Naive thymus-derived CD4-positive, alpha-beta T cell (primary cell): Measurements from ENCODE around the gene ZNF318. TPM values are rescaled to one million over a fixed set of nuclear protein-coding genes. Genes with fewer than 3 reads are reported as not detected.
A peak's percentile ranks its signal among the peaks of the same experiment; 100 is the strongest.
"Not testable (repeated sequence)": the region's sequence is repeated elsewhere in the genome, so short reads cannot be mapped to it uniquely, and the experiment has no call there.

Experiments used
- ATAC-seq: fragments of 150-1000 bp; cut with Tn5 transposase; 2 replicates; pipeline ENCODE4 v1.10.0; 2021; ENCODE audit warnings: mild to moderate bottlenecking, moderate library complexity
- CTCF ChIA-PET: fragments of 350-600 bp; sonication (Branson Sonifier 250); formaldehyde crosslinking; loops from one replicate; lab custom pipeline; 2021; ENCODE audit warnings: antibody characterized with exemption; lab: Charles Lee
- POLR2A ChIA-PET: fragments of 350-600 bp; sonication (Branson Sonifier 250); formaldehyde crosslinking; loops from one replicate; lab custom pipeline; 2021; ENCODE audit warnings: antibody characterized with exemption, inconsistent platforms; lab: Charles Lee
- DNase-seq, 9 donors: peaks; one replicate each; pipeline versions ENCODE4 v3.0.0 to v3.0.0-alpha.2; 2020 to 2022; ENCODE audit warnings: mixed read lengths in 1 of 9
- H3K27ac ChIP-seq: one replicate; pipeline ENCODE4 v1.7.0; 2013; ENCODE audit warnings: mild to moderate bottlenecking, low read depth, low read length, moderate library complexity
- H3K27me3 ChIP-seq, 2 donors: one replicate each; pipeline ENCODE4 v1.7.0; 2013; ENCODE audit warnings: low read length in 2 of 2, mild to moderate bottlenecking in 2 of 2, moderate library complexity in 2 of 2; ENCODE audit not compliant: control insufficient read depth in 2 of 2, insufficient read depth in 2 of 2
- H3K36me3 ChIP-seq, 3 experiments: 1 replicate in 2 of 3; 2 replicates in 1 of 3; pipeline ENCODE4 v1.7.0; 2013; ENCODE audit warnings: low read length in 3 of 3, mild to moderate bottlenecking in 3 of 3, moderate library complexity in 1 of 3; ENCODE audit not compliant: insufficient read depth in 3 of 3, control insufficient read depth in 2 of 3
- H3K4me1 ChIP-seq, 2 donors: one replicate each; pipeline ENCODE4 v1.7.0; 2013; ENCODE audit warnings: low read length in 2 of 2, mild to moderate bottlenecking in 2 of 2, moderate library complexity in 1 of 2; ENCODE audit not compliant: control insufficient read depth in 2 of 2, insufficient read depth in 2 of 2
- H3K4me3 ChIP-seq: 2 replicates; pipeline ENCODE4 v1.7.0; 2013; ENCODE audit warnings: mild to moderate bottlenecking, low read length
- H3K9me3 ChIP-seq, 3 experiments: 1 replicate in 2 of 3; 2 replicates in 1 of 3; pipeline ENCODE4 v1.7.0; 2013; ENCODE audit warnings: low read length in 3 of 3; ENCODE audit not compliant: control insufficient read depth in 2 of 3
- H3K27ac Mint-ChIP-seq, 9 donors: one replicate each; pipeline ENCODE4 v1.8.0; 2020 to 2022; ENCODE audit warnings: mixed read lengths in 9 of 9, mild to moderate bottlenecking in 8 of 9, moderate library complexity in 5 of 9, inconsistent platforms in 2 of 9
- H3K27me3 Mint-ChIP-seq, 5 donors: one replicate each; pipeline ENCODE4 v1.8.0; 2021 to 2022; ENCODE audit warnings: mixed read lengths in 5 of 5, mild to moderate bottlenecking in 1 of 5
- H3K36me3 Mint-ChIP-seq, 5 donors: one replicate each; pipeline ENCODE4 v1.8.0; 2020 to 2022; ENCODE audit warnings: mixed read lengths in 5 of 5, mild to moderate bottlenecking in 3 of 5, inconsistent platforms in 1 of 5
- H3K4me1 Mint-ChIP-seq, 7 donors: one replicate each; pipeline ENCODE4 v1.8.0; 2020 to 2022; ENCODE audit warnings: mixed read lengths in 7 of 7, mild to moderate bottlenecking in 3 of 7, inconsistent platforms in 1 of 7
- H3K4me3 Mint-ChIP-seq, 10 donors: one replicate each; pipeline ENCODE4 v1.8.0; 2020 to 2022; ENCODE audit warnings: mild to moderate bottlenecking in 10 of 10, mixed read lengths in 10 of 10, moderate library complexity in 6 of 10, inconsistent platforms in 2 of 10
- H3K9me3 Mint-ChIP-seq, 11 donors: one replicate each; pipeline ENCODE4 v1.8.0; 2020 to 2022; ENCODE audit warnings: mixed read lengths in 11 of 11, mild to moderate bottlenecking in 4 of 11, inconsistent platforms in 1 of 11, moderate library complexity in 1 of 11
- intact Hi-C, 2 donors: fragments of 100-400 bp; cut with micrococcal nuclease; formaldehyde crosslinking; loops; one replicate each; pipeline ENCODE4 v1.15.1; 2023
- polyA plus RNA-seq, 2 donors: library from polyadenylated mRNA; unstranded; fragments of 300-500 nt; fragmentation: Illumina TruSeq; gene quantifications; one replicate each; pipeline ENCODE4 v1.2.3, GENCODE V29; 2021
- total RNA-seq, 6 experiments: library from RNA in 5 of 6; stranded (reverse) in 5 of 6; gene quantifications; 1 replicate in 5 of 6; 2 replicates in 1 of 6; pipeline ENCODE4 v1.2.3 and lab custom pipeline; 2021 to 2026

Gene ZNF318
- total and polyA plus RNA-seq, 7 experiments from 2014 or later: 6.9 to 40.2 (median 28.3) TPM

GRCh38 chr6:43380858-43381257 is 11.4 kb upstream of the ZNF318 start:
- H3K4me3 ChIP-seq, H3K27me3 ChIP-seq, H3K27ac ChIP-seq, DNase-seq, ATAC-seq, H3K9me3 ChIP-seq, H3K4me3 Mint-ChIP-seq, H3K9me3 Mint-ChIP-seq, H3K36me3 ChIP-seq: not testable (repeated sequence)
- ChIA-PET CTCF (interaction anchor here (0.5 to 5.1 kb wide), 3 partner anchors 11 to 339 kb away, joined by 3 to 33 read pairs (median 9); partner anchors contain the start of gene ZNF318), POLR2A (interaction anchor here (1.3 to 9.8 kb wide), 2 partner anchors 13 to 136 kb away, joined by 3 to 163 read pairs; partner anchors contain the start of genes POLR1C, YIPF3 and ZNF318)
- H3K4me1 ChIP-seq: peaks cover 36 to 48% of the 10 kb centered on the region in 2 donors
- H3K27ac Mint-ChIP-seq: peak overlapping the region in 6 of 9 donors; percentile 8 to 68 (median 52)
- peaks cover 0 to 18% (median 0%) of the 10 kb centered on the region in 5 donors for H3K36me3 Mint-ChIP-seq
- H3K4me1 Mint-ChIP-seq: peaks cover 35 to 73% (median 69%) of the 10 kb centered on the region in 7 donors
- intact Hi-C loops: loop anchor here (5.0 kb wide), 3 partner anchors 209 to 454 kb away; partner anchors contain the start of genes CNPY3 (in 1 of the 2), GTPBP2 (in 1 of the 2) and SRF (in 1 of the 2)
- peaks cover 0 to 47% (median 0%) of the 10 kb centered on the region in 5 donors for H3K27me3 Mint-ChIP-seq

GRCh38 chr6:43378631-43379030 is 9.2 kb upstream of the ZNF318 start:
- Mint-ChIP-seq H3K27me3 (peaks cover 0 to 37% (median 0%) of the 10 kb centered on the region in 5 donors), H3K4me1 (peaks cover 20 to 51% (median 46%) of the 10 kb centered on the region in 7 donors), H3K27ac (peak overlapping the region in 2 of 9 donors; percentile 12 to 53), H3K9me3 (peaks cover 0 to 5% (median 0%) of the 10 kb centered on the region in 11 donors), H3K4me3 (no peak overlapping the region), H3K36me3 (peaks cover 0 to 15% (median 0%) of the 10 kb centered on the region in 5 donors)
- Histone ChIP-seq H3K27me3 (no peaks in the 10 kb centered on the region), H3K27ac (no peak overlapping the region), H3K36me3 (no peaks in the 10 kb centered on the region), H3K4me3 (no peak overlapping the region), H3K4me1 (peaks cover 19 to 28% of the 10 kb centered on the region in 2 donors), H3K9me3 (no peaks in the 10 kb centered on the region)
- ChIA-PET POLR2A (interaction anchor here (0.9 to 9.8 kb wide), 2 partner anchors 11 to 108 kb away, joined by 3 to 163 read pairs; partner anchors contain the start of gene ZNF318), CTCF (interaction anchor here (0.9 kb wide), 1 partner anchor 9 kb away, joined by 3 read pairs; the partner anchor contains the start of gene ZNF318)
- ATAC-seq (no peak), DNase-seq (no peak)
- intact Hi-C loops: no loop called here

GRCh38 chr6:43377710-43378229 is 8.3 kb upstream of the ZNF318 start:
- H3K27ac ChIP-seq: no peak overlapping the region
- peaks cover 11 to 21% of the 10 kb centered on the region in 2 donors for H3K4me1 ChIP-seq
- intact Hi-C loops: no loop called here
- H3K9me3 Mint-ChIP-seq: peaks cover 0 to 5% (median 0%) of the 10 kb centered on the region in 11 donors
- peaks cover 0 to 15% (median 0%) of the 10 kb centered on the region in 5 donors for H3K36me3 Mint-ChIP-seq
- DNase-seq (no peak), ATAC-seq (no peak)
- H3K4me3 ChIP-seq: no peak overlapping the region
- peaks cover 16 to 46% (median 40%) of the 10 kb centered on the region in 7 donors for H3K4me1 Mint-ChIP-seq
- no peaks in the 10 kb centered on the region for H3K36me3 ChIP-seq
- POLR2A ChIA-PET: interaction anchor here (0.7 to 9.8 kb wide), 4 partner anchors 10 to 1703 kb away, joined by 3 to 163 read pairs (median 3); partner anchors contain the start of genes ABCC10 and ZNF318
- no peak overlapping the region for H3K27ac Mint-ChIP-seq
- peaks cover 0 to 41% (median 0%) of the 10 kb centered on the region in 5 donors for H3K27me3 Mint-ChIP-seq
- no peaks in the 10 kb centered on the region for H3K27me3 ChIP-seq
- CTCF ChIA-PET: interaction anchor here (0.9 kb wide), 1 partner anchor 8 kb away, joined by 3 read pairs; the partner anchor contains the start of gene ZNF318
- H3K4me3 Mint-ChIP-seq: no peak overlapping the region
- no peaks in the 10 kb centered on the region for H3K9me3 ChIP-seq

GRCh38 chr6:43376551-43376981 is 7.1 kb upstream of the ZNF318 start:
- H3K4me1 ChIP-seq: peaks cover 0 to 11% of the 10 kb centered on the region in 2 donors
- intact Hi-C loops: no loop called here
- Mint-ChIP-seq H3K27me3 (peaks cover 0 to 36% (median 0%) of the 10 kb centered on the region in 5 donors), H3K9me3 (peaks cover 0 to 5% (median 0%) of the 10 kb centered on the region in 11 donors), H3K36me3 (peaks cover 0 to 11% (median 0%) of the 10 kb centered on the region in 5 donors), H3K4me3 (no peak overlapping the region), H3K27ac (peak overlapping the region in 1 of 9 donors; percentile 29), H3K4me1 (peaks cover 6 to 34% (median 30%) of the 10 kb centered on the region in 7 donors)
- ChIA-PET CTCF (interaction anchor here (0.6 to 1.8 kb wide), 4 partner anchors 13 to 130 kb away, joined by 3 to 5 read pairs (median 4); no protein-coding TSS in a partner anchor), POLR2A (interaction anchor here (0.7 to 9.8 kb wide), 2 partner anchors 9 to 18 kb away, joined by 3 to 163 read pairs; partner anchors contain the start of gene ZNF318)
- H3K27me3 ChIP-seq: no peaks in the 10 kb centered on the region
- no peaks in the 10 kb centered on the region for H3K36me3 ChIP-seq
- H3K9me3 ChIP-seq: no peaks in the 10 kb centered on the region
- H3K27ac ChIP-seq: no peak overlapping the region
- H3K4me3 ChIP-seq: no peak overlapping the region
- DNase-seq (peak in 1 of 9 donors; percentile 39), ATAC-seq (no peak)

- no peak for ATAC-seq
- intact Hi-C loops: no loop called here
- POLR2A ChIA-PET: interaction anchor here (0.5 kb wide), 1 partner anchor 126 kb away, joined by 3 read pairs; no protein-coding TSS in a partner anchor
Observed at GRCh38 chr6:43375693-43376092, 6.2 kb upstream of the ZNF318 start.

GRCh38 chr6:43373252-43373875 is 3.9 kb upstream of the ZNF318 start:
- POLR2A ChIA-PET: interaction anchor here (2.3 kb wide), 1 partner anchor 10 kb away, joined by 9 read pairs; no protein-coding TSS in a partner anchor
- peaks cover under 1 to 29% (median 25%) of the 10 kb centered on the region in 7 donors for H3K4me1 Mint-ChIP-seq

More at GRCh38 chr6:43375693-43376092, 6.2 kb upstream of the ZNF318 start:
- CTCF ChIA-PET: interaction anchor here (1.0 to 1.8 kb wide), 3 partner anchors 14 to 131 kb away, joined by 3 to 5 read pairs (median 4); no protein-coding TSS in a partner anchor
- H3K9me3 ChIP-seq: no peaks in the 10 kb centered on the region
- Mint-ChIP-seq H3K9me3 (peaks cover 0 to 5% (median 0%) of the 10 kb centered on the region in 11 donors), H3K27ac (no peak overlapping the region), H3K36me3 (peaks cover 0 to 7% (median 0%) of the 10 kb centered on the region in 5 donors), H3K27me3 (peaks cover 0 to 28% (median 0%) of the 10 kb centered on the region in 5 donors), H3K4me1 (peaks cover 4 to 30% (median 23%) of the 10 kb centered on the region in 7 donors), H3K4me3 (no peak overlapping the region)
- no peak overlapping the region for H3K4me3 ChIP-seq
- peaks cover 0 to 6% of the 10 kb centered on the region in 2 donors for H3K4me1 ChIP-seq
- no peak for DNase-seq
- H3K36me3 ChIP-seq: no peaks in the 10 kb centered on the region
- no peaks in the 10 kb centered on the region for H3K27me3 ChIP-seq
- no peak overlapping the region for H3K27ac ChIP-seq

More at GRCh38 chr6:43373252-43373875, 3.9 kb upstream of the ZNF318 start:
- Mint-ChIP-seq H3K36me3 (peaks cover 0 to 2% (median 0%) of the 10 kb centered on the region in 5 donors), H3K4me3 (no peak overlapping the region), H3K27ac (peak overlapping the region in 2 of 9 donors; percentile 49 to 62), H3K27me3 (peaks cover 0 to 15% (median 0%) of the 10 kb centered on the region in 5 donors), H3K9me3 (peaks cover 0 to 2% (median 0%) of the 10 kb centered on the region in 11 donors)
- H3K27me3 ChIP-seq: no peaks in the 10 kb centered on the region
- H3K36me3 ChIP-seq: no peaks in the 10 kb centered on the region
- peaks cover 10 to 15% of the 10 kb centered on the region in 2 donors for H3K4me1 ChIP-seq
- CTCF ChIA-PET: interaction anchor here (0.8 kb wide), 1 partner anchor 10 kb away, joined by 3 read pairs; no protein-coding TSS in a partner anchor
- no peaks in the 10 kb centered on the region for H3K9me3 ChIP-seq
- H3K4me3 ChIP-seq: no peak overlapping the region
- intact Hi-C loops: no loop called here
- no peak overlapping the region for H3K27ac ChIP-seq
- ATAC-seq (no peak), DNase-seq (no peak)
